ENCODE measurements around the gene PPM1E. TPM values are rescaled to one million over a fixed set of nuclear protein-coding genes. Genes with fewer than 3 reads are reported as not detected.

PPM1E gene
- total RNA-seq, 1 experiment from 2014 or later, result 2.9 TPM

DNA sequence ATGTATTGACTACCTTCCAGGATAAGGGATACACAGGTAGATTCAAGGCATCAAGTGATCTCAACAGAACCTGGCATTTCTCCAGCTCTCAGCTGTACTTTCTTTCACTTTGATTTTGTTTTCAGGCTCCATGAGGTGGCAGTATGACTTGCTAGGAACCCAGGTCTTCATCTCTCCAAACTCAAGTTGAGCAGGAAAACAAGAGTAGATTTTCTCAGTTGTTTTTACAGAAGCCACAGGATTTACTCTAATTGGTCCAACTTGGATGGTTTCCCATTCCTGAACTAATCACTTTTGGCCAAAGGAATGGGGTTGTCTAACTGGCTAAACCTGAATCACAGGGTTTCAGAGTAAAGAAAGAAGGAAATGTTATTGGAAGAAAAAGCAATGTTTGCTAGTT, 204.4 kb downstream of the PPM1E start:
- H3K4me1 ChIP-seq (ENCODE audit: control insufficient read depth, insufficient read depth, low read length), result no peaks in the 10 kb centered on the region
- BruUV-seq (replicated peaks), result no TSS peak
- TF ChIP-seq REST (IDR thresholded peaks at IDR 0.05; ENCODE audit: insufficient read depth in 1 of 2, low read depth in 2 of 2, low read length in 1 of 2) (no peak), TCF7L2 (IDR thresholded peaks at IDR 0.05; ENCODE audit: low read depth, low read length) (no peak), SIN3A (IDR thresholded peaks at IDR 0.05; ENCODE audit: borderline replicate concordance, insufficient read depth, low read depth, low read length) (no peak), CTCF (IDR thresholded peaks at IDR 0.05) (0 out of 2 replicates have a peak, but pooled peaks have one; percentile 20), POLR2AphosphoS5 (IDR thresholded peaks at IDR 0.05; ENCODE audit: low read depth, low read length) (no peak)
- no peak overlapping the region for H3K27ac ChIP-seq (ENCODE audit: low read length)
- ATAC-seq, result no peak
- POLR2A ChIA-PET, result no interaction called here
- CTCF ChIA-PET, result no interaction called here
- in situ Hi-C loops (cut with HindIII; ENCODE audit: low pct_unique_long_range_greater_than_20kb, low sequenced_read_pairs), result no loop called here
- intact Hi-C loops (cut with micrococcal nuclease; ENCODE audit: unreplicated experiment), result no loop called here
- DNase-seq (ENCODE audit: low read depth, low spot score), result no peak
- H3K27me3 ChIP-seq (ENCODE audit: control insufficient read depth, insufficient read depth, low read length), result no peaks in the 10 kb centered on the region
- no peaks in the 10 kb centered on the region for H3K36me3 ChIP-seq (ENCODE audit: control insufficient read depth, insufficient read depth, low read length)
- no peaks in the 10 kb centered on the region for H3K9me3 ChIP-seq (ENCODE audit: control insufficient read depth, insufficient read depth, low read depth, low read length)
- no peak overlapping the region for H3K4me3 ChIP-seq (ENCODE audit: low read depth in 2 of 2, low read length in 2 of 2)

DNA sequence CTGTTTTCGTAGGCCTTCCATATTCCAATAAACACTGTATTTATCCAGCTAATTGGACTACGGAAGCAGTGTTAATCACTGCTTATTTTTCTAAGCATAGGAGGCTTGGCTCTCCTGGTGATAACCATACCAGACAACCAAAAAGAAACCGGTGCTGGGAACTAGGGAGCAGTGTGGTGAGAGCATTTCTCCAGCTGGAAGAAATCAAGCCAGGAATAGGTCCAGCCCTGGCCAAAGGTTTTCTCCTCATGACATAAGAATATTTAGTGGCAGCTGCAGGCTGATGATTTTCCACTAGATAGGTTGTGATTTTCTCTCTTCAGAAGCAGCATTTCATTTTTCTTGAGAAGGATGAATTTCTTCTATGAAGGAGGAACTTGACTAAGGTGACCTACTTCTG, 209.6 kb downstream of the PPM1E start:
- no peaks in the 10 kb centered on the region for H3K9me3 ChIP-seq (ENCODE audit: control insufficient read depth, insufficient read depth, low read depth, low read length)
- no peaks in the 10 kb centered on the region for H3K36me3 ChIP-seq (ENCODE audit: control insufficient read depth, insufficient read depth, low read length)
- ChIA-PET CTCF (no interaction called here), POLR2A (no interaction called here)
- no TSS peak for BruUV-seq (replicated peaks)
- ATAC-seq (no peak), DNase-seq (ENCODE audit: low read depth, low spot score) (no peak)
- no peak overlapping the region for H3K27ac ChIP-seq (ENCODE audit: low read length)
- H3K4me1 ChIP-seq (ENCODE audit: control insufficient read depth, insufficient read depth, low read length), result no peaks in the 10 kb centered on the region
- TF ChIP-seq POLR2AphosphoS5 (IDR thresholded peaks at IDR 0.05; ENCODE audit: low read depth, low read length) (no peak), SIN3A (IDR thresholded peaks at IDR 0.05; ENCODE audit: borderline replicate concordance, insufficient read depth, low read depth, low read length) (no peak), REST (IDR thresholded peaks at IDR 0.05; ENCODE audit: insufficient read depth in 1 of 2, low read depth in 2 of 2, low read length in 1 of 2) (no peak), TCF7L2 (IDR thresholded peaks at IDR 0.05; ENCODE audit: low read depth, low read length) (no peak), CTCF (IDR thresholded peaks at IDR 0.05) (no peak)
- H3K27me3 ChIP-seq (ENCODE audit: control insufficient read depth, insufficient read depth, low read length), result no peaks in the 10 kb centered on the region
- in situ Hi-C loops (cut with HindIII; ENCODE audit: low pct_unique_long_range_greater_than_20kb, low sequenced_read_pairs) (no loop called here), intact Hi-C loops (cut with micrococcal nuclease; ENCODE audit: unreplicated experiment) (no loop called here)
- H3K4me3 ChIP-seq (ENCODE audit: low read depth in 2 of 2, low read length in 2 of 2), result no peak overlapping the region
